SJCRH30 (cell line): ENCODE data around the gene MESP1. TPM values are rescaled to one million over a fixed set of nuclear protein-coding genes. Genes with fewer than 3 reads are reported as not detected.

Experiments used
- DNase-seq, 2 experiments: peaks; one replicate each; pipeline ENCODE4 v3.0.0-alpha.2; 2015 to 2020
- H3K27ac ChIP-seq: fragments of 250-450 bp; sonication (Bioruptor Pico); 2 replicates; pipeline ENCODE4 v1.5.1; 2020; ENCODE audit warnings: mild to moderate bottlenecking, moderate library complexity
- H3K27me3 ChIP-seq: fragments of 250-450 bp; sonication (Bioruptor Pico); 2 replicates; pipeline ENCODE4 v1.5.1; 2020; ENCODE audit warnings: mild to moderate bottlenecking, moderate library complexity
- H3K36me3 ChIP-seq: fragments of 250-450 bp; sonication (Bioruptor Pico); 2 replicates; pipeline ENCODE4 v1.5.1; 2020; ENCODE audit warnings: mild to moderate bottlenecking, moderate library complexity
- H3K4me1 ChIP-seq: fragments of 250-450 bp; sonication (Bioruptor Pico); 2 replicates; pipeline ENCODE4 v1.5.1; 2020; ENCODE audit warnings: mild to moderate bottlenecking, moderate library complexity
- H3K4me3 ChIP-seq: fragments of 250-450 bp; sonication (Bioruptor Pico); 2 replicates; pipeline ENCODE4 v1.5.1; 2020; ENCODE audit warnings: mild to moderate bottlenecking, moderate library complexity
- H3K9me3 ChIP-seq: fragments of 250-450 bp; sonication (Bioruptor Pico); replicated peaks from 2 replicates; pipeline ENCODE4 v1.5.1; 2020; ENCODE audit warnings: mild to moderate bottlenecking, moderate library complexity
- total RNA-seq: library from RNA; depleted of rRNA; stranded (reverse); fragments of >200 nt; shearing (Covaris generic); gene quantifications from 2 replicates; pipeline ENCODE4 v1.2.3, GENCODE V29; 2014

The MESP1 gene
- total RNA-seq, 1 experiment from 2014 or later, result not detected

GRCh38 chr15:89756897-89757296 lies 5.8 kb upstream of the MESP1 start:
- no peak overlapping the region for H3K27ac ChIP-seq
- H3K4me3 ChIP-seq, result no peak overlapping the region
- H3K36me3 ChIP-seq, result no peaks in the 10 kb centered on the region
- no peaks in the 10 kb centered on the region for H3K9me3 ChIP-seq
- no peaks in the 10 kb centered on the region for H3K4me1 ChIP-seq
- 0 out of 2 replicates have a peak, but pooled peaks cover 4% of the 10 kb centered on the region for H3K27me3 ChIP-seq
- no peak for DNase-seq

- H3K9me3 ChIP-seq, result no peaks in the 10 kb centered on the region
- no peak overlapping the region for H3K4me3 ChIP-seq
- no peak for DNase-seq
- H3K4me1 ChIP-seq, result no peaks in the 10 kb centered on the region
- H3K27me3 ChIP-seq, result 0 out of 2 replicates have a peak, but pooled peaks cover 9% of the 10 kb centered on the region
- no peaks in the 10 kb centered on the region for H3K36me3 ChIP-seq
- H3K27ac ChIP-seq, result no peak overlapping the region
These were observed 4.7 kb upstream of the MESP1 start for GRCh38 chr15:89755701-89756100.

- H3K27ac ChIP-seq, result no peak overlapping the region
- H3K27me3 ChIP-seq, result 0 out of 2 replicates have a peak, but pooled peaks cover 8% of the 10 kb centered on the region
- no peaks in the 10 kb centered on the region for H3K4me1 ChIP-seq
- no peak overlapping the region for H3K4me3 ChIP-seq
- H3K36me3 ChIP-seq, result no peaks in the 10 kb centered on the region
- no peak for DNase-seq
- no peaks in the 10 kb centered on the region for H3K9me3 ChIP-seq
These were observed 3.5 kb upstream of the MESP1 start for GRCh38 chr15:89754361-89755154.

GRCh38 chr15:89753855-89754254 lies 2.8 kb upstream of the MESP1 start:
- H3K27me3 ChIP-seq, result 0 out of 2 replicates have a peak, but pooled peaks cover 6% of the 10 kb centered on the region

GRCh38 chr15:89751748-89752147 lies 699 bp upstream of the MESP1 start:
- no peaks in the 10 kb centered on the region for H3K9me3 ChIP-seq
- H3K27ac ChIP-seq, result no peak overlapping the region
- H3K4me3 ChIP-seq, result no peak overlapping the region
- no peaks in the 10 kb centered on the region for H3K36me3 ChIP-seq
- no peaks in the 10 kb centered on the region for H3K4me1 ChIP-seq
- no peak for DNase-seq
- H3K27me3 ChIP-seq, result 0 out of 2 replicates have a peak, but pooled peaks cover 6% of the 10 kb centered on the region

More at GRCh38 chr15:89753855-89754254, 2.8 kb upstream of the MESP1 start:
- H3K9me3 ChIP-seq, result no peaks in the 10 kb centered on the region
- H3K4me1 ChIP-seq, result no peaks in the 10 kb centered on the region
- H3K27ac ChIP-seq, result no peak overlapping the region
- no peak for DNase-seq
- H3K4me3 ChIP-seq, result no peak overlapping the region
- no peaks in the 10 kb centered on the region for H3K36me3 ChIP-seq

GRCh38 chr15:89749951-89750559 lies 994 bp downstream of the MESP1 start:
- Histone ChIP-seq H3K27me3 (0 out of 2 replicates have a peak, but pooled peaks cover 6% of the 10 kb centered on the region), H3K9me3 (no peaks in the 10 kb centered on the region), H3K36me3 (no peaks in the 10 kb centered on the region), H3K4me1 (no peaks in the 10 kb centered on the region), H3K4me3 (peak overlapping the region; percentile 78; the same call in 1 of the 2 replicates), H3K27ac (no peak overlapping the region)
- DNase-seq, result no peak

GRCh38 chr15:89749526-89749925 lies 1.5 kb downstream of the MESP1 start:
- Histone ChIP-seq H3K27me3 (0 out of 2 replicates have a peak, but pooled peaks cover 10% of the 10 kb centered on the region), H3K4me3 (no peak overlapping the region), H3K4me1 (no peaks in the 10 kb centered on the region), H3K36me3 (no peaks in the 10 kb centered on the region), H3K9me3 (no peaks in the 10 kb centered on the region), H3K27ac (no peak overlapping the region)
- no peak for DNase-seq

GRCh38 chr15:89749054-89749453 lies 2.0 kb downstream of the MESP1 start:
- Histone ChIP-seq H3K36me3 (no peaks in the 10 kb centered on the region), H3K4me1 (no peaks in the 10 kb centered on the region), H3K27me3 (peaks cover 12% of the 10 kb centered on the region; the same call in 1 of the 2 replicates), H3K9me3 (no peaks in the 10 kb centered on the region), H3K27ac (no peak overlapping the region), H3K4me3 (no peak overlapping the region)
- DNase-seq, result no peak

GRCh38 chr15:89747708-89748682 lies 3.1 kb downstream of the MESP1 start:
- no peaks in the 10 kb centered on the region for H3K36me3 ChIP-seq
- peaks cover 12% of the 10 kb centered on the region; the same call in 1 of the 2 replicates for H3K27me3 ChIP-seq
- no peak overlapping the region for H3K27ac ChIP-seq
- H3K9me3 ChIP-seq, result no peaks in the 10 kb centered on the region
- H3K4me1 ChIP-seq, result no peaks in the 10 kb centered on the region
- no peak for DNase-seq
- no peak overlapping the region for H3K4me3 ChIP-seq

- Histone ChIP-seq H3K36me3 (no peaks in the 10 kb centered on the region), H3K27me3 (peaks cover 6% of the 10 kb centered on the region; the same call in 1 of the 2 replicates), H3K27ac (no peak overlapping the region)
These were observed 4.7 kb downstream of the MESP1 start for GRCh38 chr15:89746386-89746780.

GRCh38 chr15:89745768-89746167 lies 5.3 kb downstream of the MESP1 start:
- DNase-seq, result no peak
- H3K9me3 ChIP-seq, result no peaks in the 10 kb centered on the region
- no peak overlapping the region for H3K27ac ChIP-seq
- H3K27me3 ChIP-seq, result peaks cover 6% of the 10 kb centered on the region; the same call in 1 of the 2 replicates
- H3K4me1 ChIP-seq, result no peaks in the 10 kb centered on the region
- H3K4me3 ChIP-seq, result no peak overlapping the region
- H3K36me3 ChIP-seq, result no peaks in the 10 kb centered on the region

More at GRCh38 chr15:89746386-89746780, 4.7 kb downstream of the MESP1 start:
- H3K9me3 ChIP-seq, result no peaks in the 10 kb centered on the region
- no peaks in the 10 kb centered on the region for H3K4me1 ChIP-seq
- no peak overlapping the region for H3K4me3 ChIP-seq
- no peak for DNase-seq

- no peak for DNase-seq
- Histone ChIP-seq H3K27me3 (peaks cover 6% of the 10 kb centered on the region; the same call in 1 of the 2 replicates), H3K4me1 (no peaks in the 10 kb centered on the region), H3K36me3 (no peaks in the 10 kb centered on the region), H3K4me3 (no peak overlapping the region), H3K9me3 (no peaks in the 10 kb centered on the region), H3K27ac (no peak overlapping the region)
These were observed 5.9 kb downstream of the MESP1 start for GRCh38 chr15:89745131-89745530.

- Histone ChIP-seq H3K36me3 (no peaks in the 10 kb centered on the region), H3K4me3 (no peak overlapping the region), H3K27ac (no peak overlapping the region), H3K4me1 (no peaks in the 10 kb centered on the region), H3K9me3 (no peaks in the 10 kb centered on the region), H3K27me3 (peaks cover 6% of the 10 kb centered on the region; the same call in 1 of the 2 replicates)
- no peak for DNase-seq
These were observed 7.5 kb downstream of the MESP1 start for GRCh38 chr15:89743594-89743993.

- Histone ChIP-seq H3K36me3 (no peaks in the 10 kb centered on the region), H3K4me3 (no peak overlapping the region), H3K27ac (no peak overlapping the region)
These were observed 8.0 kb downstream of the MESP1 start for GRCh38 chr15:89743011-89743410.

More at GRCh38 chr15:89743011-89743410, 8.0 kb downstream of the MESP1 start:
- DNase-seq, result no peak
- Histone ChIP-seq H3K27me3 (peaks cover 6% of the 10 kb centered on the region; the same call in 1 of the 2 replicates), H3K4me1 (no peaks in the 10 kb centered on the region), H3K9me3 (no peaks in the 10 kb centered on the region)
